ENCODE measurements around the gene ANKAR. TPM values are rescaled to one million over a fixed set of nuclear protein-coding genes. Genes with fewer than 3 reads are reported as not detected.
A peak's percentile ranks its signal among the peaks of the same experiment; 100 is the strongest.

Gene ANKAR
- total RNA-seq, 1 experiment from 2014 or later = 1.3 TPM

GRCh38 chr2:189661148-189661956 lies 13.1 kb upstream of the ANKAR start, which contains the start of gene ASNSD1 (continued):
- TF ChIP-seq ZNF532 (CRISPR knock-in tag; IDR thresholded peaks at IDR 0.05; ENCODE audit: borderline replicate concordance) (no peak), ZNF281 (CRISPR knock-in tag; IDR thresholded peaks at IDR 0.05) (no peak), NFYB (CRISPR knock-in tag; conservative IDR thresholded peaks at IDR 0.05; ENCODE audit: low read depth) (no peak), ERG (CRISPR knock-in tag; IDR thresholded peaks at IDR 0.05) (no peak), ATF2 (CRISPR knock-in tag; IDR thresholded peaks at IDR 0.05; ENCODE audit: borderline replicate concordance, low read depth) (no peak), NR1H2 (CRISPR knock-in tag; IDR thresholded peaks at IDR 0.05) (no peak), ZNF512 (CRISPR knock-in tag; IDR thresholded peaks at IDR 0.05; ENCODE audit: borderline replicate concordance) (no peak), E2F5 (CRISPR knock-in tag; IDR thresholded peaks at IDR 0.05) (peak; percentile 86), GRHL2 (CRISPR knock-in tag; IDR thresholded peaks at IDR 0.05; ENCODE audit: insufficient replicate concordance, severe bottlenecking) (no peak), ZNF121 (CRISPR knock-in tag; IDR thresholded peaks at IDR 0.05) (peak; percentile 51; the same call in 1 of the 2 replicates), E2F1 (CRISPR knock-in tag; IDR thresholded peaks at IDR 0.05) (no peak), PRRX2 (CRISPR knock-in tag; IDR thresholded peaks at IDR 0.05) (no peak), KAT7 (CRISPR knock-in tag; IDR thresholded peaks at IDR 0.05; ENCODE audit: borderline replicate concordance) (no peak), ARID4B (CRISPR knock-in tag; IDR thresholded peaks at IDR 0.05; ENCODE audit: borderline replicate concordance) (peak; percentile 24; the same call in 1 of the 2 replicates), HMGXB4 (CRISPR knock-in tag; IDR thresholded peaks at IDR 0.05) (peak; percentile 58; the same call in 1 of the 2 replicates), NFE2L1 (CRISPR knock-in tag; IDR thresholded peaks at IDR 0.05) (peak; percentile 73; the same call in 1 of the 2 replicates)

Measured in WTC11 (cell line).